Endothelial cell of umbilical vein (primary cell): Measurements from ENCODE around the gene KCTD5.

Experiments
- CTCF ChIP-seq, 2 donors: IDR thresholded peaks; 1 replicate in 1 of 2; 2 replicates in 1 of 2; pipeline ENCODE4 v1.5.1; 2011; ENCODE audit warnings: low read length in 2 of 2, mild to moderate bottlenecking in 2 of 2, moderate library complexity in 2 of 2, control low read depth in 1 of 2, inconsistent platforms in 1 of 2, low read depth in 1 of 2; ENCODE audit not compliant: insufficient read depth in 1 of 2; ENCODE audit errors: extremely low read depth in 1 of 2
- EZH2 ChIP-seq: IDR thresholded peaks from 2 replicates; pipeline ENCODE4 v1.6.1; 2012; ENCODE audit warnings: borderline replicate concordance, low read depth, mild to moderate bottlenecking, moderate library complexity, low read length, inconsistent platforms; ENCODE audit not compliant: severe bottlenecking

- TF ChIP-seq EZH2 (no peak), CTCF (IDR thresholded peaks at IDR 0.05; ENCODE audit: extremely low read depth in 1 of 2, insufficient read depth in 1 of 2, low read depth in 1 of 2, low read length in 2 of 2) (no peak)
These were observed 67.6 kb downstream of the KCTD5 start for GRCh38 chr16:2749936-2750335.
